IgD-negative memory B cell (primary cell): ENCODE data around the gene RPP25L. TPM values are rescaled to one million over a fixed set of nuclear protein-coding genes. Genes with fewer than 3 reads are reported as not detected.

Experiments
- H3K27ac Mint-ChIP-seq, 3 donors: one replicate each; pipeline ENCODE4 v1.8.0; 2020 to 2022; ENCODE audit warnings: mild to moderate bottlenecking in 3 of 3, mixed read lengths in 3 of 3, moderate library complexity in 1 of 3
- H3K27me3 Mint-ChIP-seq: one replicate; pipeline ENCODE4 v1.8.0; 2021; ENCODE audit warnings: mixed read lengths
- H3K36me3 Mint-ChIP-seq: one replicate; pipeline ENCODE4 v1.8.0; 2020; ENCODE audit warnings: mild to moderate bottlenecking, mixed read lengths
- H3K4me1 Mint-ChIP-seq, 3 donors: one replicate each; pipeline ENCODE4 v1.8.0; 2020 to 2022; ENCODE audit warnings: mixed read lengths in 3 of 3, mild to moderate bottlenecking in 1 of 3
- H3K4me3 Mint-ChIP-seq, 4 donors: one replicate each; pipeline ENCODE4 v1.8.0; 2020 to 2022; ENCODE audit warnings: mild to moderate bottlenecking in 4 of 4, mixed read lengths in 4 of 4, moderate library complexity in 3 of 4
- H3K9me3 Mint-ChIP-seq, 3 donors: one replicate each; pipeline ENCODE4 v1.8.0; 2020 to 2021; ENCODE audit warnings: mixed read lengths in 3 of 3, mild to moderate bottlenecking in 1 of 3
- polyA plus RNA-seq: library from polyadenylated mRNA; unstranded; fragments of 300-500 nt; fragmentation: Illumina TruSeq; gene quantifications from one replicate; pipeline ENCODE4 v1.2.3, GENCODE V29; 2021

RPP25L gene
- polyA plus RNA-seq, 1 donor from 2014 or later = 48.4 TPM

DNA sequence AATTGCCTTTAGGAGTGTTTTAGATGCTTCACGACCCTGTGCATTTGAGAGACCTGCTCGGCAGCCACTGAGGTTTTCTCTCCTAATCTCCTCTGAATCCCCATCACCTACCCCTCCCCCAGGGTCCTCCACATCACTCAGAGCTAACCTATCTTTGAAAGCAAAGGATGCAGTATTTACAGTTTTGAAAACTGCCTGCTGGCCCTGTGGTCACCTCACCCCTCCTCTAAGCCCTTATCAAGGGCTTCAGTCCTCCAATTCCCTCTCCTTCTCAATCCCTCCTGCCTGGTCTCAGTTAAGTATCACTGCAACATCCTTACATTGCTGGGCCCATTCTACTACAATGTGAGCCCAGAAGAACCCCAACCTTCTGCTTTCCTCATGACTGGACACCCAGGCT lies 4.6 kb downstream of the RPP25L start:
- H3K9me3 Mint-ChIP-seq = no peaks in the 10 kb centered on the region
- H3K4me3 Mint-ChIP-seq = no peak overlapping the region
- no peak overlapping the region for H3K27ac Mint-ChIP-seq
- H3K4me1 Mint-ChIP-seq = peaks cover 2 to 11% (median 10%) of the 10 kb centered on the region in 3 donors
- peaks cover 1% of the 10 kb centered on the region for H3K27me3 Mint-ChIP-seq
- H3K36me3 Mint-ChIP-seq = no peaks in the 10 kb centered on the region

DNA sequence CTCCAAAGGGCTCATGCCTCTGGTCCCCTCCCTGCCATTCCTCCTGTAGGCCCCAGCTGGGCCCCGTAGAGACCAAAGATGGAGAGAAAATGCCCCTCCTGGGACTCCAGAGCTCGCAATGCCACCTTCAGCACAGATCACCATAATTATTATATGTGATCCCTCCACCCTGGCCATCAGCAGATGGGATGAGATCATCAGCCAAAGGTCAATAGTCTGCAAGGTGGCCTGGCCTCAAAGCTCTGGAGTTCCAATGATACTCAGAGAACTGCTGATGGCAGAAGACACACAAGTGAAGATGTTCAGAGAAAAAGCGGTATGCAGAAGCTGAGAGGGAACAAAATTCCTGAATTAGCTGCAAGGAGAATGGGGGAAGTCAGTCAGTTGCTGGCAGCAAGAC lies 5.0 kb downstream of the RPP25L start:
- peaks cover 2 to 10% (median 10%) of the 10 kb centered on the region in 3 donors for H3K4me1 Mint-ChIP-seq
- peaks cover 1% of the 10 kb centered on the region for H3K27me3 Mint-ChIP-seq
- H3K9me3 Mint-ChIP-seq = no peaks in the 10 kb centered on the region
- no peak overlapping the region for H3K4me3 Mint-ChIP-seq
- no peak overlapping the region for H3K27ac Mint-ChIP-seq
- H3K36me3 Mint-ChIP-seq = no peaks in the 10 kb centered on the region

DNA sequence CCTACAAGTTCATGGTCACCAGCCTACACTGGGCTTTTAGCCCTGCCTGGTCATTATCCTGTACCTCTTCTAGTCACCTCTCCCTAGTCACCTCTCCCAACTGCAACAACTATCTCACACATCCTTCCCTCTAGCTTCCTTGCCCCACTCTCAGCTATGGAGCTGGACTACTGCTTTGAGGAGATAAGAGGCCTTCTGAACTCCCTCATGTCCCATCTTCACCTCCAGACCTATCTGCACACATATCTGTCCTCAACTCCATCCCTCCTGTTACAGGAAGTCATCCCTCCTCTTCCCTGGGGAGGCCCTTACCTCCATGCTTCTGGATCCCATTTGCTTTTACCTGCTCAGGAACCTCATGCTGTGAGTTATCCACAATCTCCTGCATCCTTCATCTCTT lies 5.7 kb downstream of the RPP25L start:
- Mint-ChIP-seq H3K4me3 (no peak overlapping the region), H3K9me3 (no peaks in the 10 kb centered on the region), H3K27me3 (peaks cover 1% of the 10 kb centered on the region)

DNA sequence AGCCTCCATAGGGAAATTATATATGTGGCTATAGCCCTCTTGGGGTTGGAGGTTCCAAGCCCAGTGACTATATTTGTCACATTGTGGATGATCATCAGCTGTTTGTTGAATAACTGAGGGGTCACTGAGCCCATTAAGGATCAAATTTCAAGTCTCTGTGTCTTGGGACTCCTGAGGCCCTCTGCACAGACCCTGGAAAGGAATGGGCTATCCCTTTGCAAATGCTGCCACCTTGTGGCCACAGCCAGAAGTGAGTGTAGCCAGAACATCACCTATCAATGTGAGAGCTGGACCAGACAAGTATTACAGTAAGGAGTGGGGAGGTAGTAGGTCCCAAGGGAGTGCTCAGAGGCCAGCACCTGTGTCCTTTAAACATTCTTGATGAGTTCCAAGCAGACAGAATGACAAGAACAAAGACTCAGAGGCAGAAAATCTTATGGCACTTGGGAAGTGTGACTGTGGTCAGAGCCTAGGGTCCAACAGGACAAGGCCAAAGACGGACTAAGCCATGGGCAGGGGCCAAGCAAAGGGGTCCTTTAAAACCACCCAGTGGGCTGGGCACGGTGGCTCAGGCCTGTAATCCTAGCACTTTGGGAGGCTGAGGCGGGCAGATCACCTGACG lies 8.2 kb downstream of the RPP25L start:
- Mint-ChIP-seq H3K4me1 (peaks cover 0 to 2% (median 0%) of the 10 kb centered on the region in 3 donors), H3K27ac (no peak overlapping the region), H3K36me3 (no peaks in the 10 kb centered on the region), H3K27me3 (peaks cover 2% of the 10 kb centered on the region), H3K4me3 (no peak overlapping the region), H3K9me3 (no peaks in the 10 kb centered on the region)

More for the DNA sequence above, 5.7 kb downstream of the RPP25L start:
- no peaks in the 10 kb centered on the region for H3K36me3 Mint-ChIP-seq
- H3K4me1 Mint-ChIP-seq = peaks cover 3 to 7% (median 5%) of the 10 kb centered on the region in 3 donors
- no peak overlapping the region for H3K27ac Mint-ChIP-seq

DNA sequence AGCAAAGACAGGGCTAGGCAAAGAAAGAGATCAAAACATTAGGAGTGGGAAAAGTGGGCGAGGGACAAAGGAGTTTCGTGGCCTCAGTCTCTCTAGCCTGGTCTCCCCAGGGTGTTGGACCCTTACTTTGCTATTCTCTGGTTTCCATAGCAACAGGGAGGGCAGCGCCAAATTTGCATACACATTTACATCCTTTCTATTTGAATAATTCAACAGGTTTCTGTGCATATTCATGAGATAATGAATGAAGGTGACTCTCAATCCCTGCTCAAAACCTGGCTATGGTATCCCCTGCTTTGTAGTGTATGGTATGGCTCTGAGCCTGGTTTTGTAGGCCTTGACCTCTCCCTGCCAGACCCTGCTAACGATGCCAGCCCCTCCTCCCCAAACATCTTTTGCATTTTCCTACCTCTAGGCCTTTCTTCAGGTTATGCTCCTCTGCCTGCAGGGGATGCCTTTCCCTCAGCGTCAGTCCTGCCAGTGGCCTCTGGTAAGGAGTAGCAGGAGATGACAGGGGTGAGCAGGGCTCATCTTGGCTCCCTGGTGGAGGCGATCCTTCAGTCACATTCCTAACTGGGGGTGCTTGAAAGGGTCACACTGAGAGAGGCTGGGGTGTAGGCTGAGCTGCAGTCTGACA lies 9.8 kb downstream of the RPP25L start:
- no peaks in the 10 kb centered on the region for H3K9me3 Mint-ChIP-seq
- peaks cover 2% of the 10 kb centered on the region for H3K36me3 Mint-ChIP-seq
- H3K27ac Mint-ChIP-seq = no peak overlapping the region
- peak overlapping the region in 1 of 4 donors; percentile 2 for H3K4me3 Mint-ChIP-seq
- H3K27me3 Mint-ChIP-seq = peaks cover 2% of the 10 kb centered on the region
- H3K4me1 Mint-ChIP-seq = peaks cover 0 to 2% (median 0%) of the 10 kb centered on the region in 3 donors

DNA sequence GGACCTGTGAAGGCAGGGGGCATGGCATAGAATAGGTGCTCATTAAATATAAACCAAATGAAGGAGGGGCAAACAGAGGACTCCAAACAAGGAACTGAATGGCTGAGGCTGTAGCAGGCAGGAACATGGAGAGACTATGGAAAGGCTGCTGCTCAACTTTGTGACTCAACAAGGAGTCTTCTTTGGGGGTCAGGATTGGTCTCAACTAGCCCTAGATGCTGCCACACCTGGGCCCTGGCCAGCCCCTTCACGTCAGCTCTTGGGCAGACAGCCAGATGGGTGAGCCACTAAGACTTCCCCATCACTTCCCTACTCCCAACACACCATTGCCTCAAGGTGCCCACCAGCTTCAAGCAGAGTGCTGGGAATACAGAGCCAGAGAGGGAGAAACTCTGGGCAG lies 11.0 kb downstream of the RPP25L start:
- Mint-ChIP-seq H3K4me3 (no peak overlapping the region), H3K9me3 (no peaks in the 10 kb centered on the region), H3K27me3 (peaks cover 2% of the 10 kb centered on the region), H3K36me3 (peaks cover 2% of the 10 kb centered on the region), H3K4me1 (peaks cover 0 to 2% (median 0%) of the 10 kb centered on the region in 3 donors), H3K27ac (no peak overlapping the region)

DNA sequence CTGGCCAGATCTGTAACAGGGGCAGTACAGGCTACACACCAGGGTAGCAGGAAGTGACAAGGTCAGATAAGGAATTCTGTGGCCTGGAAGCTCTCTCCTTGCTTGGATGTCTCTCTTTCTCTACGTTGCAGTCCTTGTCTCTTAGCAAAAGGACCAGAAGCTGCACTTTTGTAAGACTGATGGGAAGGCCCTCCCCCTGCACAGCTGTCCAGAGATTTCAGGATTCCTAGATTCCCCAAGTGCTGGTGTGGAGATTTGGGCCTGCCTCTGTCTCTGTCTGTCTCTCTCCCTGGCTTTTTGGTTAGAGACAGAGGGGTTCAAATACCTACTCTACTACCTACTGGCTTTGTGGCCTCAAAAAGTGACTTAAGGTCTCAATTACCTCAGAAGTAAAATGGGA lies 12.4 kb downstream of the RPP25L start:
- H3K4me1 Mint-ChIP-seq = peaks cover 0 to 2% (median 0%) of the 10 kb centered on the region in 3 donors
- no peak overlapping the region for H3K27ac Mint-ChIP-seq
- H3K9me3 Mint-ChIP-seq = no peaks in the 10 kb centered on the region
- no peak overlapping the region for H3K4me3 Mint-ChIP-seq
- peaks cover 2% of the 10 kb centered on the region for H3K36me3 Mint-ChIP-seq
- peaks cover 5% of the 10 kb centered on the region for H3K27me3 Mint-ChIP-seq

DNA sequence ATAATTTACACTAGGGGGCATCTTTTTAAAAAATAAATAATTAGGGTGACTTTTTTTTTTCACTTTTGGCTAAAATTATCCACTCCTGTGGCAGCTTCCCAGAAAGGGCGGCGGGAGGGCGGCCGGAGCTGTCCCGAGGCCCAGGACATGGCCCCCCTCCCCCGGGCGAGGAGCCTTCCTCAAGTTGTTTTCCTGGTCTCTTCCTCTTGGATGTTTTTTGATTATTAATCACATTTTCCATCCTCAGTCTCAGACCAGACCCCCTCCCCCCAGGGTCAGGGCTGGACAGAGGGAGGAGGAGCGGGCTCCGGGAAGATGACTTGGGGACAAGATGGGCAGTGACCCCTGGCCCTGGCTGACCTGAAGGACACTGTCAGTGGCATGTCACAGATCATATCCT lies 17.7 kb downstream of the RPP25L start:
- Mint-ChIP-seq H3K36me3 (peaks cover 2% of the 10 kb centered on the region), H3K27ac (no peak overlapping the region), H3K4me1 (peaks cover 0 to 16% (median 14%) of the 10 kb centered on the region in 3 donors), H3K9me3 (no peaks in the 10 kb centered on the region), H3K27me3 (peaks cover 38% of the 10 kb centered on the region), H3K4me3 (no peak overlapping the region)

DNA sequence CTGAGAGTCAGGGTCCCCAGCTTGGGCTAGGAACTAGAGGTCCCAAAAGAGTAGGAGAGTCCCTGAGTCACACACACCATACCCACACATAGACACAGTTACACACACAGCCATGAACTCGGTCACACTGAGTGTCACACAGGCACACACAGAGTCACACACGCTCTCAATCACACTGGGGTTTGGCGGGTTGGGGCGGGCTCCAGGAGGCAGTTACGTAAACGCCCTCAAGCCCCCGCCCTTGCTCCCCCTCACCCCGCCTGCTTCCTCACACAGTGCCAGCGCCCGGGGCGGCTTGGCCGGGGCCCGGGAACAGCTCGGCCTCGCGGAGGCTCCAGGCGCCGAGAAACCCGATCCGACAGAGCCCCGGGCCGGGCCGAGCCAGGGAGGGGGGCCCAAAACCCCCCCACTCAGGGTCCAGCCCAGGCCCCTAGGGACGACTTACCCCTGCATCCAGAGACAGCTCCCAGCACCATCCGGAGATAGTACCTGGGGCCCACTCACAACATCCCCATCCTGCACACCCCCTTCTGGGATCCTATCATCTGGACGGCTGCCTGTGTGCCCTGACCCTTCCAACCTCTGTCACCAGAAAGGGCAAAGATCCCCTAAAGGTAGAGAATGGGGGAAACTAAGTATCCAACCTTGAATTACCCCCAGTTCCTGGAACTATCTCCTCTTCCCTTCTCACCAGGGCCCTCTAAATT lies 18.8 kb downstream of the RPP25L start:
- H3K36me3 Mint-ChIP-seq = peaks cover 2% of the 10 kb centered on the region
- peaks cover 0 to 23% (median 19%) of the 10 kb centered on the region in 3 donors for H3K4me1 Mint-ChIP-seq
- peak overlapping the region in 3 of 4 donors; percentile 37 to 87 (median 54) for H3K4me3 Mint-ChIP-seq

DNA sequence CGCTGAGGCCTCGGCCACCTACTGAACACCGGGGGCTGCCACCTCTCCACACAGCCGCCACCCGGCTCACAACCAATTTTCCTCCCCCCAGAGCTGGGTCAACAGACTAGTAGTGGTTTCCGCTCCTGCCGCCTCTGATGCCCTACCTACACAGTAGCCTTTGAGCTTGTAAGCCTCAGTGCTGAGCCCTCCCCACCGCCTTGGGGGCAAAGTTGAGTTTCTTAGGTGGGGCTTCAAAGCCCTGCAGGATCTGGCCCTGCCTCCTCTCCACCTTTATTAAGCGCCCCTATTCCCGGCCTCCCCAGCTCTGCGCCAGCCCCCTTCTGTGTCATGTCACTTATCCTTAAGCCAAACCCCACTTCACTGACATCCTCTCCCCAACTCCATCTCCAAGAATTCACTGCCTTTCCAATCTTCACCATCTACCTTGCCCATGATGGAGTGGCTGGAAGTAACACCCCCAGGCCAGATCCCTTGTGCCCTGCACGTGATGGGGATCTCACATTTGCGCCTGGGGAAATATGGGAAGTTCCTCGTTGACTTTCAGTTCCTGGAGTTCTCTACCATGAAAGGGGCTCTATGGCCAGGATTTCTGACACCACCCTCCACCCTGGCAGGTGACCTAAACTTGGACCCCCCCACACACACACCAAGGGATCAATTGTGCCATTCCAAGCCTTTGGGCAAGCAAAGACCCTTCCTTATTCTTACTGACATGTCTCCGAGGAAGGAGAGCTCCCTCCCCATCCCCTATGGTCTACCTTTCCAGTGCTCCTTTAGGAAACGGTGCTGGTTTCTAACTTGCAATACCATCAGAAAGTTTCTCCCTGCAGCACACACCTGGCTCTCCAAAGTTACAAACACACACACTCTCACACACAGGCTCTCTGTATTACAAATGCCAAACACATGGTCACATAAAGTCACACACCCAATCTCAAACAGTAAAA lies 19.7 kb downstream of the RPP25L start:
- Mint-ChIP-seq H3K4me3 (peak overlapping the region; percentile 54 to 87 (median 80)), H3K4me1 (peaks cover 0 to 23% (median 19%) of the 10 kb centered on the region in 3 donors), H3K27me3 (peaks cover 55% of the 10 kb centered on the region), H3K36me3 (no peaks in the 10 kb centered on the region), H3K27ac (peak overlapping the region in 1 of 3 donors; percentile 31), H3K9me3 (no peaks in the 10 kb centered on the region)

More for the DNA sequence above, 18.8 kb downstream of the RPP25L start:
- no peaks in the 10 kb centered on the region for H3K9me3 Mint-ChIP-seq
- peaks cover 49% of the 10 kb centered on the region for H3K27me3 Mint-ChIP-seq
- H3K27ac Mint-ChIP-seq = no peak overlapping the region

DNA sequence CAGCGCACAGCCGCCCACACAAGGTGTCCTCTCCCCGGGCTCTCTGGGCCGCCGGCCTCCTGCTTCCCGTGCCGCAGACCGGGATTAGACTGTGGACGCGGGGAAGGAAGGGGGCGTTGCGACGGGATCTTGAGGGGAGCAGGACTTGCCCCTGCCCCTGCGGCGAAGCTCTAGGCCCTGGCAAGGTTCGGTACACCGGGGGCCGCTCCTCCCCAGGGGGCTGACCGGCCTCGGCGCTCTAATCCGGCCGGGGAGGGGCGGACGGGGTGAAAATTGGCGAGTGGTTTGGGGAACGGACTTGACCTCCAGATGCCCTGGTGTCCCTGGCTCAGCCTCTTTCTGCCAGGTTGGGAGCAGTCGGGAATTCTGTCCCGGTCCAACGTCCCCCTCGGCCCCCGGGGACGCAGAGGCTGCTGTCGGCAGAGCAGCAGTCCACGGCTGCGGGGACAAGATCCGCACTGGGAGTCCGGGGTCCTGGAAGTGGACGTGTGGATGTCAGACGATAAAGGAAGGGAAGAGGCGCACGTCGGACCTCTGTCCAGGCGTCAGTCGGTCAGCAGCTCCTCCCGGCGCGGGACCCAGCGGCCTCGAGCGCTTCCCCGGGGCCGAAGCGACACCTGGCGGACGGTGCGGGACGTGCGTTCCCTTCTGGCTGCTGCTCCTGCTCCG lies 20.5 kb downstream of the RPP25L start:
- H3K9me3 Mint-ChIP-seq = no peaks in the 10 kb centered on the region
- H3K36me3 Mint-ChIP-seq = no peaks in the 10 kb centered on the region
- peaks cover 0 to 23% (median 19%) of the 10 kb centered on the region in 3 donors for H3K4me1 Mint-ChIP-seq
- H3K27me3 Mint-ChIP-seq = peaks cover 61% of the 10 kb centered on the region
- H3K27ac Mint-ChIP-seq = peak overlapping the region in 1 of 3 donors; percentile 46
- peak overlapping the region; percentile 54 to 92 (median 83) for H3K4me3 Mint-ChIP-seq

DNA sequence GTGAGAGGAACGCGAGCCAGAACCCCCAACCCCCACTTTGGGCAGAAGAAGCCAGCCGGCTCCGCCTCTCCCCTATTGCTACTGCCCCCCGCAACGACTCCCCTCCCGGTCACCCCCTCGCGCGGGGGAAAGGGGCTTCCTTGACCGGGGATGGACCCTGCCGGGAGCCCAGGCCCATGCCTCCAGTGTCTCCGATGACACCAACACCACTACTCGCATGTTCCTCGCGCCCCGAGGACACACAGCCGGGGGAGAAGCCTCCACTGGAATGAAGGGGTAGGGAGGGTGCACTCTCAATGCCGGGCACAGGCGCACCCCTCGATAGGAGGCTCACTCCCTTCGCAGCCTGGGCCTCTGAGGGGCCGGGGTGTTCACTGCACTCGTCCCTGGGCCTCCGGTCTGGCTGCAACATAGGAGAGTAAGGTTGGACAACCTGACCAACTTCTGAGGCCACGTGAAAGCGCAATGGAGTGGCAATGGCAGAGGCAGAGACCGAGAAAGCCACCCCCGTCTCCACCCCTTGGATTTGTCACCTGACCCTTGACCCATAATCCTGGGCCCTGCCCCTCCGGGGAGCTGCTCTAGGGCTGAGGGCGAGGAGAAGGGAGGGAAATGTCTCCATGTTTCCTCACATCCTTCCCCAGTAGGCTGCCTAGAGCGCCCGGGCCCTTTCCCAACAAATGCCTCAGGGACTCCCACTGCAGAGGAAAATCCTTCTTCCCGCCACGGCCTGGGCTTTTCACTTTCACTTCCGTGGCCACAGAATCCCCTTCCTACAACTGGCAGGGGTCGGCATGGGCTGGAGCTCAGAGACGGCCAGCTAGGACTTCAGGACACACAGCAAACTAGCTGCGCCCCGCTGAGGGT lies 21.3 kb downstream of the RPP25L start:
- Mint-ChIP-seq H3K27ac (no peak overlapping the region), H3K27me3 (peaks cover 69% of the 10 kb centered on the region), H3K4me3 (peak overlapping the region; percentile 42 to 92 (median 83)), H3K4me1 (peaks cover 0 to 25% (median 20%) of the 10 kb centered on the region in 3 donors), H3K36me3 (no peaks in the 10 kb centered on the region), H3K9me3 (no peaks in the 10 kb centered on the region)

DNA sequence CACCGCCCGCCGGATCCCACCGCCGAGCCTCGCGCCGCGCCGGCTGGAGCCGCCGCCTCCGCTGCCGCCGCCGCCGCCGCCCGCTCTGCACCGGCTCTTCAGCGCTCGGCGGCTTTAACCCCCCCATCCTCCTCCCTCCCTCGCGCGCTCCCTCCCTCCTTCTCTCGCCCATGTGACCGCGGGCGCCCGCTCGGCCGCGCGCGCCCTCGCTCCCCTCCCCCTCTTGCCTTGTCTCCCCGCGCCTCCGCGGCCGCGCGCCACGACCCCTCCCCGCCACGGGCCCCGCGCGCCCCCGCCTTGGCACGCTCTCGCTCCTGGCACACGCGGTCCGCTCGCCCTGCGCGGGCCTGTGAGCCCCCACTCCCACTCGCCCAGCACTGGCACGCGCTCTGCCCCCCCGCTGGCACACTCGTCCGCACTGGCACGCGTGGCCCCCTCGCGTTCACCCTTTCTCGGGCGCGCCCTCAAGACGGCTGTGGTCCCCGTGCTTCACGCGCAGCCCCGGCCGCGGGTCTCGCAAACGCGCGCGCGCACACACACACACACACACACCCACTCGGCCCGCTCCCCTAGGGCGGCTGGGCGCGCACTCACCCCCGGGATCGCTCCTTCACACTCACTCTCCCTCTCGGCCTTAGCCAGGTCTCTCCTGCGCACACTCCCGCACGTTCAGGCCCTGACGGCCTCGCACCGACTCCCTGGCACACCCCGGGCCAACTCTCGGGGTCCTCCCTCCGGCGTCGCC lies 22.1 kb downstream of the RPP25L start, which contains the start of gene CNTFR:
Gene CNTFR, minus strand, starts transcription at position 89 of the 745 bp plus-strand sequence. CDS start 20,743 bp downstream, outside the sequence.
- H3K4me1 Mint-ChIP-seq = peaks cover 0 to 25% (median 20%) of the 10 kb centered on the region in 3 donors
- no peaks in the 10 kb centered on the region for H3K9me3 Mint-ChIP-seq
- peaks cover 73% of the 10 kb centered on the region for H3K27me3 Mint-ChIP-seq
- H3K27ac Mint-ChIP-seq = peak within 1 kb of the TSS in 1 of 3 donors; percentile 91
- H3K36me3 Mint-ChIP-seq = no peaks in the 10 kb centered on the region
- peak within 1 kb of the TSS; percentile 42 to 94 (median 84) for H3K4me3 Mint-ChIP-seq
